Posterior cingulate gyrus (tissue), 11 donors: ENCODE measurements around the gene CSNK2B.

ENCODE experiments used
- DNase-seq, 10 donors: peaks; one replicate each; pipeline versions ENCODE4 v3.0.0 to v3.0.0-alpha.2; 2020 to 2021; ENCODE audit warnings: mixed read lengths in 3 of 10
- intact Hi-C: fragments of 100-400 bp; cut with DNase I; formaldehyde crosslinking; loops from one replicate; pipeline ENCODE4 v1.15.1; 2023

The CSNK2B gene

GRCh38 chr6:31659649-31660380 is 6.1 kb upstream of the CSNK2B start:
- peak in 1 of 10 donors; percentile 70 for DNase-seq
- intact Hi-C loops, result loop anchor here (5.0 kb wide), 1 partner anchor 118 kb away; the partner anchor contains the start of gene DDX39B

GRCh38 chr6:31660381-31661261 is 5.3 kb upstream of the CSNK2B start, which contains the start of gene C6orf47:
Gene C6orf47 (minus strand): TSS chr6:31660778. CDS start chr6:31659947, 831 bp downstream.
- peak; percentile 66 to 98 (median 84) for DNase-seq
- intact Hi-C loops, result loop anchor here (5.0 kb wide), 1 partner anchor 118 kb away; the partner anchor contains the start of gene DDX39B

GRCh38 chr6:31661262-31662123 is 4.4 kb upstream of the CSNK2B start:
- intact Hi-C loops, result loop anchor here (5.0 kb wide), 1 partner anchor 119 kb away; the partner anchor contains the start of gene DDX39B
- peak in 2 of 10 donors; percentile 21 to 49 for DNase-seq

GRCh38 chr6:31662124-31662723 is 3.7 kb upstream of the CSNK2B start:
- intact Hi-C loops, result loop anchor here (5.0 kb wide), 1 partner anchor 120 kb away; the partner anchor contains the start of gene DDX39B

GRCh38 chr6:31663126-31663960 is 2.5 kb upstream of the CSNK2B start:
- no peak for DNase-seq
- intact Hi-C loops, result loop anchor here (5.0 kb wide), 1 partner anchor 121 kb away; the partner anchor contains the start of gene DDX39B

More at GRCh38 chr6:31662124-31662723, 3.7 kb upstream of the CSNK2B start:
- no peak for DNase-seq

- intact Hi-C loops, result loop anchor here (5.0 kb wide), 1 partner anchor 122 kb away; the partner anchor contains the start of gene DDX39B
- peak in 1 of 10 donors; percentile 64 for DNase-seq
Measured at GRCh38 chr6:31663961-31664789, 1.7 kb upstream of the CSNK2B start.

- peak; percentile 82 to 98 (median 90) for DNase-seq
- intact Hi-C loops, result loop anchor here (5.0 kb wide), 1 partner anchor 123 kb away; the partner anchor contains the start of gene DDX39B
Measured at GRCh38 chr6:31664790-31665500, 935 bp upstream of the CSNK2B start, which contains the start of gene GPANK1. Gene GPANK1 (minus strand): TSS chr6:31664997. CDS start chr6:31664478, 519 bp downstream.

GRCh38 chr6:31666337-31666965 is 571 bp downstream of the CSNK2B start:
- intact Hi-C loops, result no loop called here
- DNase-seq, result no peak

- intact Hi-C loops, result no loop called here
- DNase-seq, result peak in 1 of 10 donors; percentile 31
Measured at GRCh38 chr6:31669676-31670075, 3.8 kb downstream of the CSNK2B start, which contains the start of gene LY6G5B. Gene LY6G5B (plus strand): TSS chr6:31669976. CDS start chr6:31670951, 975 bp downstream.

GRCh38 chr6:31676322-31676903 is 10.5 kb downstream of the CSNK2B start:
- intact Hi-C loops, result no loop called here
- DNase-seq, result peak in 1 of 10 donors; percentile 21

GRCh38 chr6:31676904-31677303 is 11.0 kb downstream of the CSNK2B start:
- intact Hi-C loops, result no loop called here

GRCh38 chr6:31677955-31678354 is 12.1 kb downstream of the CSNK2B start:
- no peak for DNase-seq
- intact Hi-C loops, result no loop called here

More at GRCh38 chr6:31676904-31677303, 11.0 kb downstream of the CSNK2B start:
- peak in 1 of 10 donors; percentile 1 for DNase-seq

- intact Hi-C loops, result loop anchor here (2.0 to 5.0 kb wide), 2 partner anchors 154 to 272 kb away; no protein-coding TSS in a partner anchor
Measured at GRCh38 chr6:31680226-31681134, 14.6 kb downstream of the CSNK2B start, which contains the start of gene LY6G5C. Gene LY6G5C (minus strand): TSS chr6:31681067. CDS start chr6:31680373, 694 bp downstream.

GRCh38 chr6:31681135-31681671 is 15.3 kb downstream of the CSNK2B start:
- intact Hi-C loops, result loop anchor here (2.0 to 5.0 kb wide), 2 partner anchors 154 to 271 kb away; no protein-coding TSS in a partner anchor
- DNase-seq, result peak in 8 of 10 donors; percentile 22 to 92 (median 52)

More at GRCh38 chr6:31680226-31681134, 14.6 kb downstream of the CSNK2B start, which contains the start of gene LY6G5C:
- DNase-seq, result peak; percentile 65 to 97 (median 81)
